GM21515 (cell line): Measurements from ENCODE around the gene MOCS3.

Source experiments
- ATAC-seq: cut with Tn5 transposase; IDR thresholded peaks from one replicate; pipeline ENCODE4 v1.9.1; 2021; ENCODE audit not compliant: unreplicated experiment

Gene MOCS3

GRCh38 chr20:50980851-50981713, 22.5 kb downstream of the MOCS3 start:
- no peak for ATAC-seq

GRCh38 chr20:50981714-50982048, 23.1 kb downstream of the MOCS3 start:
- ATAC-seq, result no peak

- no peak for ATAC-seq
Measured at GRCh38 chr20:50982363-50982762, 23.7 kb downstream of the MOCS3 start.

- no peak for ATAC-seq
Measured at GRCh38 chr20:50983321-50983720, 24.7 kb downstream of the MOCS3 start.

DNA sequence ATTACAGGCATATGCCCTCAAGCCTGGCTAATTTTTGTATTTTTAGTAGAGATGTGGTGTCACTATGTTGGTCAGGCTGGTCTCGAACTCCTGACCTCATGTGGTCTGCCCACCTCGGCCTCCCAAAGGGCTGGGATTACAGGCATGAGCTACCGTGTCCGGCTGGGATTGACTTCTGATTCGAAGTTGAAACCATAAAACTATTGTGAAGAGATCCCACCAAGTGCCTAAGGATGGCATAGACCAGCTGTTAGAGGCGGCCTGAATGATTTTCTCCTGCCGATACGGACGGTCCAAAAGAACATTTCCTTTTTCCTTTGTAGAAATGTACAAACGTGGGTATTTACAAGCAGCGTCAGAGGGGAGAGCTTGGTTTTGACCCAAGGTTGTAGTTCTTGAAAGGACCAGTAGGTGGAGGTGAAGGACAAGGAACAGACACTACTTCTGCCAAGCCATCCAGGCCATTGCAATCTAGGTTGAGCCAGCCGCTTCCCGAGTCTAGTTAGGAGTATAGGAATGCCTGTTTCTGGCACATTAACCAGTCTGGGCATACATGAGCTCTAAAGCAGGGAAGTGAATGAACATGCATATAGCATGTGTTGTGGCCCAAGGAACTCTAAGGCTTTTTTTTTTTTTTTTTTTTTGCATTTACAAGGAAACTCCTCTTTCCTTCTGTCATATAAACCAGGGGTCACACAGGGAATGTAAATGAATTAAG, 29.0 kb downstream of the MOCS3 start:
- no peak for ATAC-seq

DNA sequence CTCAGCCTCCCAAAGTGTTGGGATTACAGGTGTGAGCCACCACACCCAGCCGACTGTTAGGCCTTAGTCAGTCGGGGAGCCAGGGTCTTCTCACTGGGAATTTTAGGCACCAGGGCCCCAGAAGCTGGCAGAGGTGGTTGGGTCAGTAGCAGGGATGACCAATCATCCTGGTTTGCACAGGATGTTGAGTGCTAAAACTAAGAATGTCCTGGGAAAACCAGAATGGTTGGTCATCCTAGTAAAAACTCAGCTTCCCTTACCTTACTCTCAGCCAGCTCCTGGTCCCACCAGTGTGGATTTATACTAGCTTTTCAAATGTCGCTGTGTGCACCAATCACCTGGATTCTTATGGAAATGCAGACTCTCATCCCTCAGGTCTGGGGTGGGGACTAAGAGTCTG, 32.5 kb downstream of the MOCS3 start:
- no peak for ATAC-seq

DNA sequence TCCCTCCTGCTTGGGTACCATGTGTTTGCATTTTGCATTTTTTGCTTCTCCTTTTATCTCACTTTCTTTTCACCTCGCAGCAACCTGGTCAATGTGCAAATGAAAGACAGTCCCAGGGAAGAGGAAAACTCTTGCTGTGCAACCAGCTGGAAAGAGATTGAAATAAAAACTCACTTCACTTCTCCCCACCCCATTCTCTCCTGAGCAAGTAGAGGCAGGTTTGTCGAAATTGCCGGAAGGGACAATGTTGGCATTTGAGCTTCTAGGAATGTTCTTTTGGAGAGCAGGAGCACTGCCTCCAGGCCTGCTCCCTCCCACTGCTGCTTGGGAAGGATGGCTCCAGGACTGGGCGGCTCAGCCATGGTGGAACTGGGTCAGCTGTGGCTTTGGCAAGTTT, 33.7 kb downstream of the MOCS3 start:
- ATAC-seq, result no peak

- peak; percentile 70 for ATAC-seq
Measured at GRCh38 chr20:50992733-50993457, 34.3 kb downstream of the MOCS3 start.

GRCh38 chr20:50993876-50994275, 35.3 kb downstream of the MOCS3 start:
- ATAC-seq, result no peak

DNA sequence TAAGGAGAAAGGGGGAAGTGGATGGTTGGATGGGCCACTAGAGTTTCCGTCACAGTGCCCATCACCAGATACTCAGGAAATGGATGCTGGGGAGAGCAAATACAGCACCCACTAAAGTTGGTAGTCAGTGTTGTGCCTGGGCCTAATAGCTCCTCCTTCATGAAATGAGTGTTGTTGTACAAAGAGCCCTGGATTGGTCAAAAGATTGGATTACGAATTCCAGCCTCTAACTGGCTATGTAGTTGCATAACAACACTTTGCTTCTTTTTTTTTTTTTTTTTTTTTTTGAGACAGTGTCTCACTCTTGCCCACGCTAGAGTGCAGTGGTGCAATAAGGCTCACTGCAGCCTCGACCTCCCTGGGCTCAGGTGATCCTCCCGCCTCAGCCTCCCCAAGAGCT, 36.9 kb downstream of the MOCS3 start:
- ATAC-seq, result no peak

DNA sequence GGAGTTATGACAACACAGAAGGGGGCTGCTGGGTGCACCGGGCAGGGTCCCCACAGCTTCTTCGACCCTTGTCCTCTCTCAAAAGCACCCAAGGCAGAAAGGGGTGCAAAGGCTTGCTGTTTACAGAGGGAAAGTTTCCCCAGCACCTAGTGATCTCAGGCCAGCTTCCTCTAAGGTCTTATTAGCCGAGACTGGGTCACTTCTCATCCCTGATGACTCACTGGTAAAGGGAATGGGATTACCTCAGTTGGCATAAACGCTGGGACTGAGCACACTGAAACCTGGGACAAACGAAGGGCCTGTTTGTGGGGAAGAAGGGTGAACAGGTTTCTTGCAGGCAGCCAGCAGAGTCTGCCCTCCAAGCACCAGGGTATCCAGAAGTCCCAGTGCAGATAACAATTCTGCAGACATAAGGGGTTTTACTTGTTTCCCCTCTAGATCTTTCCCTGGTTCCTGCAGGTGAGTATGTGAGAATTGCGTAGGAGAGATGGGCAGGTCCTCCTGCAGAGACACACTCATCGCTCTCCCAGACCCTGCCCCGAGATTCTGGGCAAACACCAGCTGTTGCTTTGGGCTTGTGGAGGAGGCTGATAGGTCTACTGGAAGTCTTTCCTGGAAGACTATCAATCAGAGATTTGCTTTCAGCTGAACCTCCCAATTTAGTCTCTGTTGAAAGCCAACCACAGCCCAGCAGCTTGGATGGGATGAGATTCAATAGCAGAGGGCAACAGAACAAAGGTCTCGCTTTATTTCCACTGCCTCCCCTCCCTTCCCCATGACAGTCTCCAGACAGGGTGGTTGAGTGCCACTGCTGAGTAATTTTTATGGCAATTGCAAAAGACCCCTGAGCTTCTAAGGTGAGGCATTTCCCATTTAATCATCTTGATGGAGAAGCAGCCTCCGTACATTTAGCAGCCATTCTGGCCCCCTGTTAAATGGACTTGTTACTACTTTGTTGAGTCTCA, 38.6 kb downstream of the MOCS3 start:
- no peak for ATAC-seq

DNA sequence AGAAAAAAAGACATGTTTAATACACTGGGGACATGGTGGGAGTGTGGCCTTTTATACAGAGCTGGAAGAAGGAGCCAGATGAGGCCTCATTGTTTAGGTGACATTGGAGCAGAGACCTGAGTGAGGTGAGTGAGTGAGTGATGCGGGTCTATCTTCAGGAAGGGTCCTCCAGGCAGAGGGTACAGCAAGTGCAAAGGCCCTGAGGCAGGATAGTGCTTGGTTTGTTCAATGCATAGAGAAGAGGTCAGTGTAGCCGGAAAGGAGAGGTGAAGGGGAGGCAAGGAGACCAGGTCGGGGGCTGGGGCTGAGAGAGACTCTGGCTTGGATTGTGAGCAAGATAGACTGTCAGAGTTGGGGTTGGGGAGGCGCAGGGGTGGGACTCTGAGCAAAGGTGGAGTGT, 40.7 kb downstream of the MOCS3 start:
- no peak for ATAC-seq

DNA sequence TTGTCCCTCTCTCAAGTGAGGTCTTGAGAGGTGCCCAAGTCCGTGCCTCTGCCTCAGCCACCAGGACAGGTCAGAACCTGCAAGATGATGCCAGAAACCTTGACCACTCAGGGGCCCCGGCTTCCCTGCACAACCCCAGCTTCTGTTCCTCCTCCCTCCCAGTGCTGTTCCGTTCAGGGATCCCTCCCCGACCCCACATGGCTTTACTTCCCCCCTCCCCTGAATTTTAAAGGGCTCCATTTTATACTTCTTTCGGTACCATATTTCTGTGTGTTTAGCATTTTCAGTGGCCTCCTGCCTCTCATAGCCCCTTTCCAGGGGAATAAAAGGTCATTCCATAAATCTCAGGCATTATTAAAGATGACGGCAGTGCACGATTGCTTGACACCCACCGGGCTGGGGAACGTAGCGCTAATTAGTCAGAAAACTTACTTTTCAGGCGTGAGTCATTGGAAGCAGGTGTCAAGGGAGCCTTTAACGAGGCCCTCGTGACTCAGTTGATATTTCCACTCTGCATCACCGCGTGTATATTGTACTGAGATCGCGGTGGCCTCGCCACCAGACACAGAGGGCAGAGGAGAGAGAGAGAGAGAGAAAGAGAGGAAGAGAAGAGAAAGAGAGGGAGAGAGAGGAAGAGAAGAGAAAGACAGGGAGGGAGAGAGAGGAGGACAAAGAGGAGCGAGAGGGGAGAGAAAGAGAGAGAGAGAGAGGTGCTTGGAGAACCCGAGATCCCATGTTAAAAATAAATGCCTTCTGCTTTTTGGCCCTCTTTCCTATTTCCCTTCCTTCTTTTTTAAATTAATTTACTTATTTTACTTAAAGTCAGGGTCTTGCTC, 43.0 kb downstream of the MOCS3 start:
- ATAC-seq, result no peak

GRCh38 chr20:51002633-51003032, 44.0 kb downstream of the MOCS3 start:
- ATAC-seq, result no peak

DNA sequence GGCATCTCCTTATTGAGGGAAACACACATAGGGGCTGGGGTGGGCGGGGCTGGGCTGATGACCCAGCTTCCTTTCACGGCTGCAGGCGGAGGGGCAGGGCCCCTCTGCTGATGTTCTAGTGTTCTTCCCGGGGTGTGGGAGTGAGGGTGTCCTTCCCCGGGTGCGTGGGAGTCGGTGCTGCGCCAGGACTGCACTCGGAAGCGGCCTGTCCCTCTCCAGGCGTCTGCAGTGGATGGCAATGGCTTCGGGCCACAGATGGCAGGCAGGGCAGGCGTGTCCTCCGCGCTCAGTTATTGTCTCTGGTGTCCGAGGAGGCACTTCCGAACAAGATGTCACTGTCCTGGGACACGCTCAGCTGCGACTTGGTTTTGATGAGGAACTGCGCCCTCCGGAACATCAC, 45.1 kb downstream of the MOCS3 start:
- ATAC-seq, result no peak

- no peak for ATAC-seq
Measured at GRCh38 chr20:51004305-51004727, 45.7 kb downstream of the MOCS3 start.

GRCh38 chr20:51004781-51005180, 46.2 kb downstream of the MOCS3 start:
- no peak for ATAC-seq

DNA sequence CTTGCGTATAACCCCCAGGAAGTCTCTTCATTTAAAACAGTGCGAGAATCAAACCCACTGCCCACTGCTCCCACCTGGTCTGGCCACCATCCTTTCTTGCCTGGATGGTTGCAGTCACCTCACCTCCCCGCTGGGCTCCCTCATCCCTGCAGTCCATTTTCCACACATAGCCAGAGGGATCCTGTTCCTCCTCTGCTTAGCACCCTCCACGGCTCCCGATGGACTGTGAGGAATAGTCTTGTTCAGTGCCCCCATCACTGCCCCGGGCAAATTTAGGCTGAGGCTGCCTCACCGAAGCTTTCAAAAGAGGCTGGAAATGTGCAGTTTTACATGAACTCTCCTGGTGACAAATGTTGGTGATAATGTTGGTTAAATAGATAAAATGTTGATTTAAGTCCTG, 46.6 kb downstream of the MOCS3 start:
- no peak for ATAC-seq

DNA sequence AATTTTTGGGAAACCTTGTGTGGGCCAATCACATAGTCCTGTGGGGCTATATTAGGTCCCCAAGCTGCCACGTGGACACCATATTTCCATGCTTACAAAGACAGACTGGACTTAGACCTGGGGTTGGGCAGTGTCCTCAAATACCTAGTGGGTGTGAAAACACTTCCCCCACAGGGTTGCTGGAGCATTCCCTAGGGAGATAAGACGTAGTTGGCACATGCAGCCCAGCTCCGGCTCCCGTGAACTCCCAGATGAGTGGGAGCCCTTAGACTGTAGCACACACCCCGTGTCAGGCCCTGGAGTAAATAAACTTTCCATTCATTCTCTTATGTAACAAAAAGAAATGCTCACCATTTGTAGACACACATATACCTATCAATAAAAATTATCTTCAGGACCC, 50.1 kb downstream of the MOCS3 start:
- ATAC-seq, result no peak
